ENCODE data around the gene DIAPH2. TPM values are rescaled to one million over a fixed set of nuclear protein-coding genes. Genes with fewer than 3 reads are reported as not detected.

Gene DIAPH2
- total RNA-seq, 4 donors from 2014 or later, result 39.5 to 61.0 (median 56.5) TPM

DNA sequence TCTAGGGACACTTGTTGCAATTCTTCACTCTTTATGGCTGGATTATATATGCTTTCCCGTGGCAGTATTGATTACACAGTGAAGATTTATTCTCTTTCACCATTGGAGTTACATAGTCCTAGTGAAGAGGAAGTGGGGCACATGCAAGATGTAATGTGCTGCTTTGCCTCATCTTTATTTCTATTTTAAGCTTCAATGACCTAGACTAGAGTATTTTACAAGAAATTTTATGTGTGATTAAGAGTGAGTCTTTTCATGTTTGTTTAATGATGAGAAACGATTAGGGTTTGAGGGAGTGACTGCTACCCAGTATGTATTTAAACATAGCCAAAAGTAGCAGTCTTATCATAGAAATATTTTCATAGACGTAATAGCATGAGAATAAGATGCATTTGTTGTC lies 30.8 kb downstream of the DIAPH2 start:
- in situ Hi-C loops (cut with MboI; ENCODE audit: low pct_ligation_motif_present in 1 of 4, low pct_unique_long_range_greater_than_20kb in 1 of 4, low sequenced_read_pairs in 3 of 4), result no loop called here
- Histone ChIP-seq H3K4me1 (peaks cover 4 to 31% (median 7%) of the 10 kb centered on the region in 4 donors), H3K27ac (no peak overlapping the region), H3K9me3 (no peaks in the 10 kb centered on the region), H3K36me3 (no peaks in the 10 kb centered on the region), H3K4me3 (no peak overlapping the region), H3K27me3 (no peaks in the 10 kb centered on the region)
- TF ChIP-seq EP300 (IDR thresholded peaks at IDR 0.05; ENCODE audit: low read depth) (no peak), POLR2AphosphoS5 (IDR thresholded peaks at IDR 0.05) (no peak), POLR2A (IDR thresholded peaks at IDR 0.05) (no peak)
- TF ChIP-seq, protein P1, sequence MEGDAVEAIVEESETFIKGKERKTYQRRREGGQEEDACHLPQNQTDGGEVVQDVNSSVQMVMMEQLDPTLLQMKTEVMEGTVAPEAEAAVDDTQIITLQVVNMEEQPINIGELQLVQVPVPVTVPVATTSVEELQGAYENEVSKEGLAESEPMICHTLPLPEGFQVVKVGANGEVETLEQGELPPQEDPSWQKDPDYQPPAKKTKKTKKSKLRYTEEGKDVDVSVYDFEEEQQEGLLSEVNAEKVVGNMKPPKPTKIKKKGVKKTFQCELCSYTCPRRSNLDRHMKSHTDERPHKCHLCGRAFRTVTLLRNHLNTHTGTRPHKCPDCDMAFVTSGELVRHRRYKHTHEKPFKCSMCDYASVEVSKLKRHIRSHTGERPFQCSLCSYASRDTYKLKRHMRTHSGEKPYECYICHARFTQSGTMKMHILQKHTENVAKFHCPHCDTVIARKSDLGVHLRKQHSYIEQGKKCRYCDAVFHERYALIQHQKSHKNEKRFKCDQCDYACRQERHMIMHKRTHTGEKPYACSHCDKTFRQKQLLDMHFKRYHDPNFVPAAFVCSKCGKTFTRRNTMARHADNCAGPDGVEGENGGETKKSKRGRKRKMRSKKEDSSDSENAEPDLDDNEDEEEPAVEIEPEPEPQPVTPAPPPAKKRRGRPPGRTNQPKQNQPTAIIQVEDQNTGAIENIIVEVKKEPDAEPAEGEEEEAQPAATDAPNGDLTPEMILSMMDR (IDR thresholded peaks at IDR 0.05), result no peak
- intact Hi-C loops (cut with DNase I; ENCODE audit: low total_unique reads), result no loop called here
- no peak for DNase-seq
- 39 to 53% methylated on average over 2 to 3 of the region's 3 CpGs for WGBS, 2 donors (ENCODE audit: low coverage in 1 of 2)

DNA sequence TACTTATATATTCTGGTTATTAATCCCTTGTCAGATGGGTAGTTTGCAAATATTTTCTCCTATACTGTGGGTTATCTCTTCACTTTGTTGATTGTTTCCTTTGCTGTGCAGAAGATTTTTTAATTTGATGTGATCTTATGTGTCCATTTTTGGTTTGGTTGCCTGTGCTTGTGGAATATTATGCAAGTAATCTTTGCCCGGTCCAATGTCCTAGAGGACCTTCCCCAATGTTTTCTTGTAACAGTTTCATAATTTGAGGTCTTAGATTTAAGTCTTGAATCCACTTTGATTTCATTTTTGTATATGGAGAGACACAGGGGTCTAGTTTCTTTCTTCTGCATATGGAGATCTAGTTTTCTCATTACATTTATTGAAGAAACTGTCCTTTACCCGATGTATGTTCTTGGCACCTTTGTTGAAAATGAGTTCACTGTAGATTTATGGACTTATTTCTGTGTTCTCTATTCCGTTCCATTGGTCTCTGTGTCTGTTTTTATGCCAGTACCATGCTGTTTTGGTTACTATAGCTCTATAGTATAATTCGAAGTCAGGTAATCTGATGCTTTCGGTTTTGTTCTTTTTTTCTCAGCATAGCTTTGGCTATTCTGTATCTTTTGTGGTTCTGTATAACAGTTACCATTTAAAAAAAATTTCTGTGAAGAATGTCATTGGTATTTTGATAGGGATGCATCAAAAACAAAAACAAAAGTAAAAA lies 34.7 kb downstream of the DIAPH2 start:
- Histone ChIP-seq H3K36me3 (no peaks in the 10 kb centered on the region), H3K27me3 (no peaks in the 10 kb centered on the region), H3K4me3 (no peak overlapping the region), H3K9me3 (no peaks in the 10 kb centered on the region), H3K27ac (no peak overlapping the region), H3K4me1 (peaks cover 0 to 26% (median 5%) of the 10 kb centered on the region in 4 donors)
- intact Hi-C loops (cut with DNase I; ENCODE audit: low total_unique reads) (no loop called here), in situ Hi-C loops (cut with MboI; ENCODE audit: low pct_ligation_motif_present in 1 of 4, low pct_unique_long_range_greater_than_20kb in 1 of 4, low sequenced_read_pairs in 3 of 4) (no loop called here)
- TF ChIP-seq, protein P1 (IDR thresholded peaks at IDR 0.05), result no peak
- TF ChIP-seq POLR2A (IDR thresholded peaks at IDR 0.05), result no peak
- TF ChIP-seq EP300 (IDR thresholded peaks at IDR 0.05; ENCODE audit: low read depth), result no peak
- no peak for TF ChIP-seq POLR2AphosphoS5 (IDR thresholded peaks at IDR 0.05)
- DNase-seq, result no peak
- 90 to 92% methylated on average over 3 to 5 of the region's 5 CpGs for WGBS, 2 donors (ENCODE audit: low coverage in 1 of 2)

DNA sequence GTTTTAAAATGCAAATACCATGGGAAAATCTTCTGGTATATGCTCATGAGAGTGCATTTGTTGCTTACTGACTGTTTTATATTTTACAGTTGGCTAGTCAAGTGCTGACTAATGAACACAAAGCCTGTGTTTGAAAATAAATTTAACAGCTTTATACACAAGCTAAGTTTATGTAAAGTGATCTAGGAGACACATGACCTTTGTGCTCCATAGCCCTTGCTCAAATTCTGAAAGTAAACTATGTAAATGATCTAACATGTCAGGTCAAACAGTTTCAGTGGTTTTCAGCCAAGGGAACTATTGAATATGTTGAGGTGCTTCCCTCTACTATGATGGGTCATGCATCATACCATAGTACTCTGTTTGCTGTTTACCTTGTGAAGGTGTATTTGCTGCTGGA lies 36.7 kb downstream of the DIAPH2 start:
- TF ChIP-seq POLR2A (IDR thresholded peaks at IDR 0.05) (no peak), POLR2AphosphoS5 (IDR thresholded peaks at IDR 0.05) (no peak), EP300 (IDR thresholded peaks at IDR 0.05; ENCODE audit: low read depth) (no peak)
- TF ChIP-seq, protein P1 (IDR thresholded peaks at IDR 0.05), result no peak
- H3K9me3 ChIP-seq, result no peaks in the 10 kb centered on the region
- intact Hi-C loops (cut with DNase I; ENCODE audit: low total_unique reads) (no loop called here), in situ Hi-C loops (cut with MboI; ENCODE audit: low pct_ligation_motif_present in 1 of 4, low pct_unique_long_range_greater_than_20kb in 1 of 4, low sequenced_read_pairs in 3 of 4) (no loop called here)
- no peaks in the 10 kb centered on the region for H3K27me3 ChIP-seq
- H3K4me3 ChIP-seq, result no peak overlapping the region
- no peaks in the 10 kb centered on the region for H3K36me3 ChIP-seq
- DNase-seq, result no peak
- peaks cover 0 to 13% (median 1%) of the 10 kb centered on the region in 4 donors for H3K4me1 ChIP-seq
- no peak overlapping the region for H3K27ac ChIP-seq

DNA sequence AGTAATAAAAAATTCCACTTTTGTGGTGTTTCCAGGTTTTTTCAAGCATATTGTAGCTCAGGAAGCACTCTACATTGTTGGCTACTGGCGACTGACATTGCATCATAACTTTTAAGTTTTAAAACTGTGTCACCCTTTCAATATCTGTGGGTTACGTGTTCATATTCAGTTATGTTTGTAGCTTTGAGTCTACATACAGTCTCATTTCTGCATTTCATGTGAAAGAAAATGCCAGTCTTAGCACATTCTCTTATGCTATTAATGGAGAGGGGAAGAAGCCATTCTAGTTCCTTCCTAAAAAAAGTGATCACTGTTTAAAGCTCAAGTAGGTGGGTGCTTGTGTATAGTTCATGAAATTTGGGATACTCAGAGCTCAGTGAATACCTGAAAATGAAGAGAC lies 38.1 kb downstream of the DIAPH2 start:
- no peak overlapping the region for H3K4me3 ChIP-seq
- WGBS, 2 donors (ENCODE audit: low coverage in 1 of 2), result 82 to 100% methylated on average over 1 to 2 of the region's 2 CpGs
- no peaks in the 10 kb centered on the region for H3K36me3 ChIP-seq
- intact Hi-C loops (cut with DNase I; ENCODE audit: low total_unique reads), result no loop called here
- TF ChIP-seq POLR2A (IDR thresholded peaks at IDR 0.05) (no peak), POLR2AphosphoS5 (IDR thresholded peaks at IDR 0.05) (no peak)
- TF ChIP-seq, protein P1 (IDR thresholded peaks at IDR 0.05), result no peak
- H3K9me3 ChIP-seq, result no peaks in the 10 kb centered on the region
- peaks cover 0 to 13% (median 1%) of the 10 kb centered on the region in 4 donors for H3K4me1 ChIP-seq
- no peak overlapping the region for H3K27ac ChIP-seq
- no peak for DNase-seq
- no peaks in the 10 kb centered on the region for H3K27me3 ChIP-seq
- in situ Hi-C loops (cut with MboI; ENCODE audit: low pct_ligation_motif_present in 1 of 4, low pct_unique_long_range_greater_than_20kb in 1 of 4, low sequenced_read_pairs in 3 of 4), result no loop called here
